ENCODE results near the gene DIDO1.
A peak's percentile ranks its signal among the peaks of the same experiment; 100 is the strongest.

The DIDO1 gene

DNA sequence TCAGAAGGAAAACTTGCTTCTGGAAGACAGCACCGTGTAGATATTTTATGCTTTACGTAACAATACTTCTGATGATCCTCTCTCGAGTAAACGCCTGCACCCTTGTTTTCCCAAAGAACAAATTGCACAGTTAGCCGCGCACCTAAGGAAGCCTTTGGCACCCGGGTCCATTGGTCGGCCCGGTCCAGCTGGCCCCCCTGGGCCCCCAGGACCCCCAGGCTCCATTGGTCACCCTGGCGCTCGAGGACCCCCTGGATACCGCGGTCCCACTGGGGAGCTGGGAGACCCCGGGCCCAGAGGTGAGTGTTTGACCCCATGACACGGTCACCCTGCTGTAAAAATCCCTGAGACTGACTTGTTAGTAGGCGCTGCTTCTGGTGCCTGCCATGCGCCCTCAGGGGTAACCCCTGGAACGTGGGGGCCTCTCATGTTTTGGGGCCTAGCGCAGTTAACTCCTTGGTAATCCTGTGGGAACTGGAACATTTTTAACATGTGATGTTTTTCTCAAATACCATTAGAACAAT, 89.3 kb downstream of the DIDO1 start:
- DNase-seq (ENCODE audit: low read depth) = no peak

DNA sequence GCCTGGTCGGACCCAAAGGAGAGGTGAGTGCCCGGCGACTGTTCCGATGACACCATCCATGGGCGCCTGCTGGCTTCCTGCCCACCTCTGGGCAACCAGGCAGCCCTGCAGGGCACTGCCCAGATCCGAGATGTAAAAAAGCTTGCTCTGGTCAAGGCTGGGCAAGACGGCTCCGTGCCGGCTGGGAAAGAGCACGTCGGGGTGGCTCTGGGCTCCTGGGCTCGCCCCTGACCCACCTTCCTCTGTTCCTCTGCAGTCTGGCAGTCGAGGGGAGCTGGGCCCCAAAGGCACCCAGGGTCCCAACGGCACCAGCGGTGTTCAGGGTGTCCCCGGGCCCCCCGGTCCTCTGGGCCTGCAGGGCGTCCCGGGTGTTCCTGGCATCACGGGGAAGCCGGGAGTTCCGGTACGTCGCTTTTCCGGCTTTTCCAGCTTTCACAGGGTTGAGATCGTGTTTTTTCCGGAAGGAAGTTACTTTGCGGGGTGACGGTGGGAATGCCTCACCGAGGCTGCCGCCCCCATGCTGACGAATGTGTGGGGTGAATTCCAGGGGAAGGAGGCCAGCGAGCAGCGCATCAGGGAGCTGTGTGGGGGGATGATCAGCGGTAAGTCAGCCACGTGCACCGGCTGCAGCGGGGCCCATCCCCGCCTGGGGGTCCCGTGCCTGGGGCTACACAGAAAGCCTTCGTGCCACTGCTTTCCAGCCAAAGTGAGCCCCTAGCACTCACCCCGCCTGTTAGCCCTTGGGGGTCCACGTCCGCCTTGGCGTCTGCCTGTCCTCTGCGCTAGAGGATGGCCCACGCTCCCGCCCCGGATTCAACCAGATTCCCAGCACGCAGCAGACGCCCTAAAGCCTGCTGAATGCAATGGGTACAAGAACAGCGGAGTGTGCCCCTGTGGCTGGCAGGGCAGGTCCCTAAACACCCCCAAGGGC, 90.1 kb downstream of the DIDO1 start:
- DNase-seq (ENCODE audit: low read depth) = no peak
- TF ChIP-seq, protein P1, sequence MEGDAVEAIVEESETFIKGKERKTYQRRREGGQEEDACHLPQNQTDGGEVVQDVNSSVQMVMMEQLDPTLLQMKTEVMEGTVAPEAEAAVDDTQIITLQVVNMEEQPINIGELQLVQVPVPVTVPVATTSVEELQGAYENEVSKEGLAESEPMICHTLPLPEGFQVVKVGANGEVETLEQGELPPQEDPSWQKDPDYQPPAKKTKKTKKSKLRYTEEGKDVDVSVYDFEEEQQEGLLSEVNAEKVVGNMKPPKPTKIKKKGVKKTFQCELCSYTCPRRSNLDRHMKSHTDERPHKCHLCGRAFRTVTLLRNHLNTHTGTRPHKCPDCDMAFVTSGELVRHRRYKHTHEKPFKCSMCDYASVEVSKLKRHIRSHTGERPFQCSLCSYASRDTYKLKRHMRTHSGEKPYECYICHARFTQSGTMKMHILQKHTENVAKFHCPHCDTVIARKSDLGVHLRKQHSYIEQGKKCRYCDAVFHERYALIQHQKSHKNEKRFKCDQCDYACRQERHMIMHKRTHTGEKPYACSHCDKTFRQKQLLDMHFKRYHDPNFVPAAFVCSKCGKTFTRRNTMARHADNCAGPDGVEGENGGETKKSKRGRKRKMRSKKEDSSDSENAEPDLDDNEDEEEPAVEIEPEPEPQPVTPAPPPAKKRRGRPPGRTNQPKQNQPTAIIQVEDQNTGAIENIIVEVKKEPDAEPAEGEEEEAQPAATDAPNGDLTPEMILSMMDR (IDR thresholded peaks at IDR 0.05; ENCODE audit: low read depth, low read length, missing control alignments) = no peak
- H3K4me3 ChIP-seq (ENCODE audit: low read depth, low read length) = no peak overlapping the region

More for the DNA sequence above, 89.3 kb downstream of the DIDO1 start:
- H3K4me3 ChIP-seq (ENCODE audit: low read depth, low read length) = no peak overlapping the region
- TF ChIP-seq, protein P1 (IDR thresholded peaks at IDR 0.05; ENCODE audit: low read depth, low read length, missing control alignments) = no peak

DNA sequence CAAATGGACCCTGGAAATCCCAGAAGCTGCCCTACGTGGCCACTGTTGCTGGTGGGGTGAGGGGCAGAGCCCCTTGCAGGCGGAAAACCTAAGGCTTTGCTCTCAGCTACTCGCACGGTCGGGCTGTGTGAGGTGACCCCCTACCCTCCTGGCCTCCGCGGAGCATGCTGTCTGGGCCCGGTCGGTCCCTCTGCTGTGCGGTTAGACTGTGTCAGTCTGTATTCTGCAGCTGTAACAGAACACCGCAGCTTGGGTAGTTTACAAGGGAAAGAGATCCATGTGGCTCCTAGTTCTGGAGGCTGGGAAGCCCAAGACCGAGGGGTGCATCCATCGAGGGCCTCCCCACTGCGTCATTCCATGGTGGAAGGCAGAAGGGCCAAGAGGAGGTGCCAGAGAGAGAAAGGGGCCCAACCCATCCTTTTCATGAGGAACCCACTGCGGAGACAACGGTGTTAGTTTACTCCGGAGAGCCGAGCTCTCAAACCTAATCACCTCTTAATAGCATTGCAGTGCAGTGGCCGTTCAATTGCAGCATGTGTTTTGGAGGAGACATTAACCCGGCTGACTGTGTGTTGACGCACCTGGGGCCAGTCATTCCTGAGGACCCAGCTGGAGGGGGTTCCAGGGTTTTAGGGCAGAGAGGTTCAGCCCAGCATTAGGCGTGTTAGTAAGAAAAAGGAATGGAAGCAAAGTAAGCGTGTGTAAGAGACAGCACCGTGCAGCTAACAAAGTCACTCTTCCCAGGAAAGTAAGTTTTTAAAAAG, 91.2 kb downstream of the DIDO1 start:
- H3K4me3 ChIP-seq (ENCODE audit: low read depth, low read length) = no peak overlapping the region
- no peak for DNase-seq (ENCODE audit: low read depth)
- TF ChIP-seq, protein P1 (IDR thresholded peaks at IDR 0.05; ENCODE audit: low read depth, low read length, missing control alignments) = no peak

DNA sequence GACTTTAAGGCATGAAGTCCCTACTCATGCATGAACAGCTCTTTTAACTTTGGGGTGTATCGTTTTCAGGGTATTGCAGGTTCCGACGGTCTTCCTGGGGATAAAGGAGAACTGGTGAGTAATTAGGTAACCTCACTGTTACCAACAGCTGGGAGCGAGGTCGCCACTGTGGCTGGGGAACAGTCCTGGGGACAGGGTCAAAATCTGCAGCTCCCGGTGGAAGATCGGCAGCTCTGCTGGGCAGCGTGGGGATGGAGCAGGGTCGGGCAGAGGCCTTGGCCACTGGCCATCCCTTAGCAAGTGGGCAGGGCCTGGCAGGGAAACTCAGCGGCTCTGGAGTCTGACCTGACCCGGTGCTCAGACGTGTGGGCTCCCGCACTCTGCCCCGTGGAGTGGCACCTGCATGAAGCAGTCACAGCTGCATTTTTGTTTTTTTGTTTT, 93.3 kb downstream of the DIDO1 start:
- TF ChIP-seq, protein P1 (IDR thresholded peaks at IDR 0.05; ENCODE audit: low read depth, low read length, missing control alignments) = no peak
- no peak for DNase-seq (ENCODE audit: low read depth)
- H3K4me3 ChIP-seq (ENCODE audit: low read depth, low read length) = peak overlapping the region; percentile 12

DNA sequence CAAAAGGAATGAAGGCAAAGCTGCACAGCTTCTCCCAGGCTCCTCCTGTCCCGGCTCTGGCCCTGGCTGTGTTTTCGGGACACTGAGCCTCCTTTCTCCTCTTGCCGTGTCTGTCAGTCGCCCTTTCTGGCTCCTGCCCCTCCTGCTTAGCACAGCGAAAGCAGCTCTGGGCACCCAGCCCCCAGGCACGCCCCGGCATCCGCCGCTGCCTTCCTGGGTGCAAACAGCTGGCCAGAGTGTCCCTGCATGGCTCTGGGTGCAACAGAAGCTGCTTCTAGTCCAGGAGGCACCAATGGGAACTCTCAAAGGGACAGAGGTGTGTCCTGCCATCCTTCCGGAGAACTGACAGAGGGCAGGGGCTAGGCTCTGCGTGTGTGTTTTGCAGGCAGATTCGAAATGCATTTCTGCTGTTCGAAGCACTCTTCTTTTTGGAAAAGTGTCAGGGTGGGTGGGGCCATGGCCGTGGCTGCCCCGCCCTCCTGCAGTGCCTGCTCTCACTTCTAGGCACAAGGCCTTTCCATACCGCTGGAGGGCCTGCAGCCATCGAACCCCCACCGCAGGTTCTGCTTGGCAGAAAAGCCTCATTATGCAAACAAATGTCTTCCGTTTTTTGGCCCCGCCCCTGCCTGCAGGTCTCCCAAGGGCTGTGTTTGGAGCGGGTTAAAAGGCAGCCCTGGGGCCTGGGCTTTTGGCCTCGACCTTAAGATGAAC, 93.9 kb downstream of the DIDO1 start:
- peak; percentile 45 for DNase-seq (ENCODE audit: low read depth)
- H3K4me3 ChIP-seq (ENCODE audit: low read depth, low read length) = peak overlapping the region; percentile 12
- TF ChIP-seq, protein P1 (IDR thresholded peaks at IDR 0.05; ENCODE audit: low read depth, low read length, missing control alignments) = peak; percentile 25

DNA sequence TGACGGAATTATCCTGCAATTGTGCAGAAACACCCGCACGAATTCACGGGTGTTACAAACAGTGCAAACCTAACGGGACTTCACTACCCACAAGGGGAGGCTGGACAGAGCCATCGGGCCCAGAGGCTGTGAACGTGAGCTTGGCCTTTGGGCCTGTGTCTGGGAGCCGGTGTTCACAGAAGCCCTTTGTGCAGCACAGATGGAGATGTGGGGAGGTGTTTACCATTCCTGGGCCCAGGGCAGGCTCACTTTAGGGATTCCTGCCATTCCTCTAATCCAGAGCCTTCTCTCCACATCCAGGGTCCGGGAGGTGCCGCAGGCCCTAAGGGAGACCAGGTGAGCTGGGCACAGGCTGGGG, 94.5 kb downstream of the DIDO1 start:
- no peak overlapping the region for H3K4me3 ChIP-seq (ENCODE audit: low read depth, low read length)
- DNase-seq (ENCODE audit: low read depth) = no peak
- TF ChIP-seq, protein P1 (IDR thresholded peaks at IDR 0.05; ENCODE audit: low read depth, low read length, missing control alignments) = no peak
